ENCODE data around the gene SDK1. TPM values are rescaled to one million over a fixed set of nuclear protein-coding genes. Genes with fewer than 3 reads are reported as not detected.

The SDK1 gene
- total RNA-seq, 2 donors from 2014 or later = 4.8 to 13.2 TPM

GRCh38 chr7:4170997-4171786 is 870.1 kb downstream of the SDK1 start:
- WGBS = 91% methylated on average over 22 of the region's 22 CpGs
- H3K9me3 ChIP-seq = no peaks in the 10 kb centered on the region

GRCh38 chr7:4172883-4173282 is 871.8 kb downstream of the SDK1 start:
- Histone ChIP-seq H3K9me3 (no peaks in the 10 kb centered on the region), H3K4me1 (replicated peaks) (no peaks in the 10 kb centered on the region), H3K36me3 (no peaks in the 10 kb centered on the region), H3K27ac (no peak overlapping the region), H3K27me3 (replicated peaks; ENCODE audit: insufficient read depth) (no peaks in the 10 kb centered on the region), H3K4me3 (no peak overlapping the region)
- 94% methylated on average over 12 of the region's 12 CpGs for WGBS
- no peak for TF ChIP-seq CTCF (IDR thresholded peaks at IDR 0.05)
- TF ChIP-seq POLR2A (IDR thresholded peaks at IDR 0.05) = no peak
- no peak for TF ChIP-seq POLR2AphosphoS5 (IDR thresholded peaks at IDR 0.05)
- no peak for DNase-seq (ENCODE audit: low spot score)
- intact Hi-C loops (cut with DNase I) = no loop called here

More at GRCh38 chr7:4170997-4171786, 870.1 kb downstream of the SDK1 start:
- intact Hi-C loops (cut with DNase I) = no loop called here
- no peak overlapping the region for H3K27ac ChIP-seq
- H3K27me3 ChIP-seq (replicated peaks; ENCODE audit: insufficient read depth) = no peaks in the 10 kb centered on the region
- H3K36me3 ChIP-seq = no peaks in the 10 kb centered on the region
- no peak for DNase-seq (ENCODE audit: low spot score)
- H3K4me3 ChIP-seq = no peak overlapping the region
- no peaks in the 10 kb centered on the region for H3K4me1 ChIP-seq (replicated peaks)
- TF ChIP-seq CTCF (IDR thresholded peaks at IDR 0.05) (no peak), POLR2A (IDR thresholded peaks at IDR 0.05) (no peak), POLR2AphosphoS5 (IDR thresholded peaks at IDR 0.05) (no peak)

GRCh38 chr7:4173615-4174014 is 872.6 kb downstream of the SDK1 start:
- TF ChIP-seq CTCF (IDR thresholded peaks at IDR 0.05) (no peak), POLR2AphosphoS5 (IDR thresholded peaks at IDR 0.05) (no peak), POLR2A (IDR thresholded peaks at IDR 0.05) (no peak)
- Histone ChIP-seq H3K27me3 (replicated peaks; ENCODE audit: insufficient read depth) (no peaks in the 10 kb centered on the region), H3K4me1 (replicated peaks) (no peaks in the 10 kb centered on the region), H3K4me3 (no peak overlapping the region), H3K36me3 (no peaks in the 10 kb centered on the region), H3K27ac (no peak overlapping the region), H3K9me3 (no peaks in the 10 kb centered on the region)
- no peak for DNase-seq (ENCODE audit: low spot score)
- 87% methylated on average over 9 of the region's 9 CpGs for WGBS
- intact Hi-C loops (cut with DNase I) = no loop called here

GRCh38 chr7:4174016-4174415 is 873.0 kb downstream of the SDK1 start:
- Histone ChIP-seq H3K9me3 (no peaks in the 10 kb centered on the region), H3K27ac (no peak overlapping the region), H3K4me1 (replicated peaks) (no peaks in the 10 kb centered on the region), H3K36me3 (no peaks in the 10 kb centered on the region), H3K27me3 (replicated peaks; ENCODE audit: insufficient read depth) (no peaks in the 10 kb centered on the region), H3K4me3 (no peak overlapping the region)
- TF ChIP-seq POLR2AphosphoS5 (IDR thresholded peaks at IDR 0.05) (no peak), POLR2A (IDR thresholded peaks at IDR 0.05) (no peak), CTCF (IDR thresholded peaks at IDR 0.05) (no peak)
- 96% methylated on average over 8 of the region's 8 CpGs for WGBS
- intact Hi-C loops (cut with DNase I) = no loop called here
- DNase-seq (ENCODE audit: low spot score) = no peak

- WGBS = 91% methylated on average over 11 of the region's 11 CpGs
- no peak overlapping the region for H3K27ac ChIP-seq
- no peaks in the 10 kb centered on the region for H3K27me3 ChIP-seq (replicated peaks; ENCODE audit: insufficient read depth)
- no peaks in the 10 kb centered on the region for H3K36me3 ChIP-seq
- no peak overlapping the region for H3K4me3 ChIP-seq
- intact Hi-C loops (cut with DNase I) = no loop called here
- DNase-seq (ENCODE audit: low spot score) = no peak
- no peaks in the 10 kb centered on the region for H3K9me3 ChIP-seq
- TF ChIP-seq CTCF (IDR thresholded peaks at IDR 0.05) (no peak), POLR2A (IDR thresholded peaks at IDR 0.05) (no peak), POLR2AphosphoS5 (IDR thresholded peaks at IDR 0.05) (no peak)
- H3K4me1 ChIP-seq (replicated peaks) = no peaks in the 10 kb centered on the region
Observed at GRCh38 chr7:4174451-4174850, 873.4 kb downstream of the SDK1 start.
